SK-N-SH (cell line): Measurements from ENCODE around the gene RGS7. TPM values are rescaled to one million over a fixed set of nuclear protein-coding genes. Genes with fewer than 3 reads are reported as not detected.

Experiments
- CTCF ChIA-PET: fragments of 300-600, 350-600 bp; formaldehyde crosslinking; extraction: SDS; loops from one replicate; lab custom pipeline; 2021; lab: Yijun Ruan, JAX
- POLR2A ChIA-PET: fragments of 350-600 bp; sonication (Branson Sonifier 250); formaldehyde crosslinking; extraction: SDS; loops from one replicate; lab custom pipeline; 2020; ENCODE audit warnings: antibody characterized with exemption, inconsistent platforms; lab: Yijun Ruan, JAX
- DNase-seq: peaks from one replicate; pipeline ENCODE4 v3.0.0; 2012
- H2AFZ ChIP-seq: fragments of 200-600 bp; sonication (generic); 2 replicates; pipeline ENCODE4 v1.8.1; 2016; ENCODE audit warnings: antibody characterized with exemption, mild to moderate bottlenecking, low read depth
- H3F3A ChIP-seq: fragments of 200-600 bp; sonication (generic); replicated peaks from 2 replicates; pipeline ENCODE3; 2016; ENCODE audit warnings: antibody characterized with exemption, mild to moderate bottlenecking; ENCODE audit not compliant: insufficient read depth
- H3K27ac ChIP-seq, 2 experiments: fragments of 200-500 bp in 1 of 2; fragments of 200-600 bp in 1 of 2; sonication (Bioruptor generic) in 1 of 2; sonication (generic), shearing (Covaris generic) in 1 of 2; 2 replicates each; pipeline versions ENCODE4 v1.5.1 to v1.6.1; 2014 to 2016; ENCODE audit warnings: low read depth in 2 of 2, inconsistent platforms in 1 of 2, low read length in 1 of 2, mild to moderate bottlenecking in 1 of 2, mixed read lengths in 1 of 2
- H3K27me3 ChIP-seq: fragments of 200-600 bp; sonication (generic), shearing (Covaris generic); 2 replicates; pipeline ENCODE4 v1.6.1; 2016; ENCODE audit warnings: mixed run types; ENCODE audit not compliant: insufficient read depth
- H3K36me3 ChIP-seq, 2 experiments: fragments of 200-500 bp in 1 of 2; fragments of 200-600 bp in 1 of 2; sonication (Bioruptor generic) in 1 of 2; sonication (generic) in 1 of 2; replicated peaks in 1 of 2; 2 replicates each; pipeline versions ENCODE3 to v1.5.1; 2014 to 2016; ENCODE audit warnings: low read length in 1 of 2, mild to moderate bottlenecking in 1 of 2; ENCODE audit not compliant: insufficient read depth in 2 of 2, control insufficient read depth in 1 of 2
- H3K4me1 ChIP-seq, 2 experiments: fragments of 200-500 bp in 1 of 2; fragments of 200-600 bp in 1 of 2; sonication (Bioruptor generic) in 1 of 2; sonication (generic), shearing (Covaris generic) in 1 of 2; 2 replicates each; pipeline versions ENCODE4 v1.5.1 to v1.6.1; 2014 to 2016; ENCODE audit warnings: low read depth in 1 of 2, low read length in 1 of 2, mixed run types in 1 of 2; ENCODE audit not compliant: insufficient read depth in 2 of 2, control insufficient read depth in 1 of 2
- H3K4me2 ChIP-seq: fragments of 200-600 bp; sonication (generic), shearing (Covaris generic); 2 replicates; pipeline ENCODE4 v1.6.1; 2017; ENCODE audit warnings: mixed run types
- H3K4me3 ChIP-seq, 2 experiments: fragments of 200-500 bp in 1 of 2; fragments of 200-600 bp in 1 of 2; sonication (Bioruptor generic) in 1 of 2; sonication (generic), shearing (Covaris generic) in 1 of 2; 2 replicates each; pipeline versions ENCODE4 v1.5.1 to v1.8.1; 2014 to 2016; ENCODE audit warnings: low read depth in 2 of 2, inconsistent platforms in 1 of 2, low read length in 1 of 2, mild to moderate bottlenecking in 1 of 2, mixed read lengths in 1 of 2, moderate library complexity in 1 of 2
- H3K79me2 ChIP-seq: fragments of 200-600 bp; sonication (generic); 2 replicates; pipeline ENCODE4 v1.8.1; 2017; ENCODE audit warnings: mild to moderate bottlenecking; ENCODE audit not compliant: insufficient read depth
- H3K9ac ChIP-seq: fragments of 200-600 bp; sonication (generic); 2 replicates; pipeline ENCODE4 v1.6.1; 2017; ENCODE audit warnings: mixed run types
- H3K9me2 ChIP-seq: fragments of 200-600 bp; sonication (generic); 2 replicates; pipeline ENCODE4 v1.6.1; 2017; ENCODE audit warnings: mixed run types
- H3K9me3 ChIP-seq: fragments of 200-600 bp; sonication (generic); 2 replicates; pipeline ENCODE4 v1.6.1; 2017; ENCODE audit warnings: mixed run types, mild to moderate bottlenecking, moderate library complexity
- H4K20me1 ChIP-seq: fragments of 200-600 bp; sonication (generic); 2 replicates; pipeline ENCODE4 v1.6.1; 2017; ENCODE audit warnings: mild to moderate bottlenecking, mixed run types; ENCODE audit not compliant: insufficient read depth
- CHD2 ChIP-seq: fragments of 150-350 bp; IDR thresholded peaks from 2 replicates; pipeline ENCODE4 v1.6.1; 2018; ENCODE audit warnings: low read length; ENCODE audit not compliant: partially characterized antibody
- FOSL2 ChIP-seq: IDR thresholded peaks from 2 replicates; pipeline ENCODE4 v1.4.0; 2012; ENCODE audit warnings: low read depth, mild to moderate bottlenecking, moderate library complexity, borderline replicate concordance
- FOXJ3 ChIP-seq: sonication (generic); formaldehyde crosslinking; IDR thresholded peaks from 2 replicates; pipeline ENCODE4 v1.5.1; 2020; ENCODE audit warnings: mild to moderate bottlenecking, missing genetic modification reagents
- GABPA ChIP-seq: IDR thresholded peaks from 2 replicates; pipeline ENCODE4 v1.4.0; 2012; ENCODE audit warnings: low read depth, mild to moderate bottlenecking
- IRF3 ChIP-seq: fragments of 150-350 bp; IDR thresholded peaks from 2 replicates; pipeline ENCODE4 v1.6.1; 2016; ENCODE audit warnings: mild to moderate bottlenecking, low read depth, low read length
- MAX ChIP-seq: IDR thresholded peaks from 2 replicates; pipeline ENCODE4 v1.4.0; 2012; ENCODE audit warnings: low read depth
- MXI1 ChIP-seq: IDR thresholded peaks from 2 replicates; pipeline ENCODE4 v1.6.1; 2012; ENCODE audit warnings: mild to moderate bottlenecking, low read depth, low read length, improper control_type of control experiment
- NFIC ChIP-seq: IDR thresholded peaks from 2 replicates; pipeline ENCODE4 v1.4.0; 2012; ENCODE audit warnings: borderline replicate concordance
- POLR2AphosphoS5 ChIP-seq: IDR thresholded peaks from 2 replicates; pipeline ENCODE4 v1.6.1; 2012; ENCODE audit warnings: low read depth, low read length
- RCOR1 ChIP-seq: fragments of 150-350 bp; IDR thresholded peaks from 2 replicates; pipeline ENCODE4 v1.6.1; 2017; ENCODE audit warnings: antibody characterized with exemption, low read length
- REST ChIP-seq: IDR thresholded peaks from 2 replicates; pipeline ENCODE4 v1.6.1; 2012; ENCODE audit warnings: mild to moderate bottlenecking, low read depth, low read length, moderate library complexity
- RFX5 ChIP-seq: IDR thresholded peaks from 2 replicates; pipeline ENCODE4 v1.6.1; 2012; ENCODE audit warnings: mild to moderate bottlenecking, improper control_type of control experiment, low read length
- RXRA ChIP-seq: IDR thresholded peaks from 2 replicates; pipeline ENCODE4 v1.4.0; 2012; ENCODE audit warnings: low read depth, mild to moderate bottlenecking, borderline replicate concordance
- SIN3A ChIP-seq: IDR thresholded peaks from 2 replicates; pipeline ENCODE4 v1.6.1; 2012; ENCODE audit warnings: low read depth, mild to moderate bottlenecking, low read length, moderate library complexity, borderline replicate concordance
- TAF1 ChIP-seq: IDR thresholded peaks from 2 replicates; pipeline ENCODE4 v1.6.1; 2012; ENCODE audit warnings: low read depth, mild to moderate bottlenecking, low read length, moderate library complexity, borderline replicate concordance
- TEAD4 ChIP-seq: IDR thresholded peaks from 2 replicates; pipeline ENCODE4 v1.4.0; 2012; ENCODE audit warnings: mild to moderate bottlenecking, borderline replicate concordance; ENCODE audit not compliant: insufficient read depth
- ZBTB33 ChIP-seq: IDR thresholded peaks from 2 replicates; pipeline ENCODE4 v1.4.0; 2012; ENCODE audit warnings: low read depth, borderline replicate concordance
- WGBS: methylation state at CpG from one replicate; pipeline ENCODE4 v1.1.6; 2017; ENCODE audit warnings: low lambda C conversion rate; 5-methylcytosine and 5-hydroxymethylcytosine counted together
- polyA plus RNA-seq, 3 experiments: library from polyadenylated mRNA; depleted of rRNA; stranded (reverse); fragments of >200 nt; gene quantifications; 2 replicates each; pipeline ENCODE4 v1.2.3, GENCODE V29; 2012

Gene RGS7
- polyA plus RNA-seq, 1 of the 3 experiments (the other 2 are of a cell fraction), result 0.36 TPM

- ChIA-PET POLR2A (no interaction called here), CTCF (no interaction called here)
- Histone ChIP-seq H3K9me3 (no peaks in the 10 kb centered on the region), H3K9ac (no peak overlapping the region), H3K4me2 (no peak overlapping the region), H3K36me3 (no peaks in the 10 kb centered on the region), H4K20me1 (no peaks in the 10 kb centered on the region), H3K79me2 (no peaks in the 10 kb centered on the region), H3K27me3 (no peaks in the 10 kb centered on the region), H3K9me2 (no peaks in the 10 kb centered on the region), H3K4me3 (no peak overlapping the region), H3F3A (no peaks in the 10 kb centered on the region), H3K4me1 (peaks cover 0 to 2% of the 10 kb centered on the region in 2 experiments; a peak in 2 of 4 replicates), H3K27ac (no peak overlapping the region), H2AFZ (no peak overlapping the region)
- no peak for DNase-seq
- TF ChIP-seq RFX5 (no peak), FOSL2 (no peak), CHD2 (no peak)
- 50% methylated on average over 1 of the region's 1 CpG for WGBS
These were observed 20.7 kb downstream of the RGS7 start for GRCh38 chr1:241336335-241336734.

GRCh38 chr1:241332987-241333386 is 24.0 kb downstream of the RGS7 start:
- no peak overlapping the region for H2AFZ ChIP-seq
- ChIA-PET CTCF (no interaction called here), POLR2A (no interaction called here)
- no peak for DNase-seq
- H3K4me1 ChIP-seq, result peaks cover 0 to 2% of the 10 kb centered on the region in 2 experiments; a peak in 1 of 4 replicates
- H3F3A ChIP-seq, result no peaks in the 10 kb centered on the region
- TF ChIP-seq RCOR1 (no peak), GABPA (no peak), MXI1 (no peak), TEAD4 (no peak), MAX (no peak), CHD2 (no peak), ZBTB33 (no peak), TAF1 (no peak), RXRA (no peak), NFIC (no peak), IRF3 (no peak), FOXJ3 (CRISPR knock-in tag) (no peak), REST (no peak), SIN3A (no peak), POLR2AphosphoS5 (no peak)
- no peaks in the 10 kb centered on the region for H4K20me1 ChIP-seq
- WGBS, result 29% methylated on average over 2 of the region's 2 CpGs
- H3K79me2 ChIP-seq, result no peaks in the 10 kb centered on the region
- H3K9me2 ChIP-seq, result no peaks in the 10 kb centered on the region
- H3K9ac ChIP-seq, result no peak overlapping the region
- no peaks in the 10 kb centered on the region for H3K27me3 ChIP-seq
- no peak overlapping the region for H3K4me2 ChIP-seq
- no peaks in the 10 kb centered on the region for H3K9me3 ChIP-seq
- no peak overlapping the region for H3K27ac ChIP-seq
- H3K4me3 ChIP-seq, result no peak overlapping the region
- H3K36me3 ChIP-seq, result no peaks in the 10 kb centered on the region
